Prostate gland (tissue), 2 donors: ENCODE data around the gene GLP2R.

Experiments used
- CTCF ChIP-seq, 4 experiments: fragments of 200-600 bp in 2 of 4; fragments of 450-650 bp in 2 of 4; sonication (generic) in 2 of 4; IDR thresholded peaks; 1 replicate in 3 of 4; 2 replicates in 1 of 4; pipeline ENCODE4 v1.5.1; 2016 to 2019; ENCODE audit warnings: antibody characterized with exemption in 4 of 4, mild to moderate bottlenecking in 2 of 4, moderate library complexity in 2 of 4
- POLR2A ChIP-seq: fragments of 450-650 bp; IDR thresholded peaks from one replicate; pipeline ENCODE4 v1.6.1; 2016; ENCODE audit warnings: antibody characterized with exemption, mild to moderate bottlenecking

GRCh38 chr17:9843152-9844010 is 17.7 kb downstream of the GLP2R start:
- TF ChIP-seq CTCF (IDR thresholded peaks at IDR 0.05) (no peak), POLR2A (no peak)
